Measurements from ENCODE around the gene FRK.

The FRK gene

GRCh38 chr6:116034327-116034726 lies 26.4 kb downstream of the FRK start:
- no peak for DNase-seq

- DNase-seq, result no peak
Observed at GRCh38 chr6:116033687-116034303, 26.9 kb downstream of the FRK start.

- no peak for DNase-seq
Observed at GRCh38 chr6:116030770-116031169, 29.9 kb downstream of the FRK start.

- DNase-seq, result no peak
Observed at GRCh38 chr6:116029535-116029934, 31.2 kb downstream of the FRK start.

- DNase-seq, result no peak
Observed at GRCh38 chr6:116028233-116028632, 32.5 kb downstream of the FRK start.

GRCh38 chr6:116027801-116028200 lies 32.9 kb downstream of the FRK start:
- DNase-seq, result no peak

GRCh38 chr6:116025405-116025804 lies 35.3 kb downstream of the FRK start:
- DNase-seq, result no peak

GRCh38 chr6:116022841-116023445 lies 37.7 kb downstream of the FRK start:
- no peak for DNase-seq

- no peak for DNase-seq
Observed at GRCh38 chr6:116020738-116021137, 40.0 kb downstream of the FRK start.

- no peak for DNase-seq
Observed at GRCh38 chr6:116019428-116019827, 41.3 kb downstream of the FRK start.

GRCh38 chr6:116018976-116019375 lies 41.7 kb downstream of the FRK start:
- DNase-seq, result no peak

- DNase-seq, result no peak
Observed at GRCh38 chr6:116017546-116018295, 43.0 kb downstream of the FRK start.

GRCh38 chr6:116016846-116017545 lies 43.7 kb downstream of the FRK start:
- DNase-seq, result peak; percentile 34

GRCh38 chr6:116015983-116016382 lies 44.7 kb downstream of the FRK start:
- DNase-seq, result no peak

- no peak for DNase-seq
Observed at GRCh38 chr6:116015561-116015960, 45.1 kb downstream of the FRK start.

GRCh38 chr6:116012951-116013350 lies 47.7 kb downstream of the FRK start:
- DNase-seq, result no peak

- no peak for DNase-seq
Observed at GRCh38 chr6:116012471-116012949, 48.2 kb downstream of the FRK start.

- no peak for DNase-seq
Observed at GRCh38 chr6:116011520-116011919, 49.2 kb downstream of the FRK start.

- peak; percentile 73 for DNase-seq
Observed at GRCh38 chr6:116010790-116011401, 49.8 kb downstream of the FRK start.

GRCh38 chr6:116010386-116010785 lies 50.3 kb downstream of the FRK start:
- no peak for DNase-seq

- DNase-seq, result peak; percentile 61
Observed at GRCh38 chr6:116008470-116009243, 52.0 kb downstream of the FRK start.

All from right hindlimb (tissue), 1 donor.